ENCODE measurements around the gene GABARAPL1.
A peak's percentile ranks its signal among the peaks of the same experiment; 100 is the strongest.

Gene GABARAPL1

GRCh38 chr12:10211940-10212738 lies 538 bp upstream of the GABARAPL1 start (continued):
- TF ChIP-seq BCL11A (tag by site-specific recombination; IDR thresholded peaks at IDR 0.05; ENCODE audit: low read depth): peak; percentile 97
- TF ChIP-seq ZNF830 (tag by site-specific recombination; IDR thresholded peaks at IDR 0.05; ENCODE audit: low read depth): no peak
- no peak for TF ChIP-seq ZNF239 (tag by site-specific recombination; IDR thresholded peaks at IDR 0.05)
- TF ChIP-seq ZNF132 (tag by site-specific recombination; IDR thresholded peaks at IDR 0.05; ENCODE audit: borderline replicate concordance): no peak
- no peak for TF ChIP-seq ZNF837 (tag by site-specific recombination; IDR thresholded peaks at IDR 0.05)
- peak; percentile 95 for TF ChIP-seq SP7 (tag by site-specific recombination; IDR thresholded peaks at IDR 0.05)
- peak; percentile 79 for TF ChIP-seq ZBTB8A (tag by site-specific recombination; IDR thresholded peaks at IDR 0.05)
- TF ChIP-seq ZNF398 (tag by site-specific recombination; IDR thresholded peaks at IDR 0.05): peak; percentile 24; the same call in 1 of the 2 replicates
- TF ChIP-seq ZIC2 (tag by site-specific recombination; IDR thresholded peaks at IDR 0.05): no peak; the same call in 1 of the 2 replicates
- TF ChIP-seq ZNF521 (tag by site-specific recombination; IDR thresholded peaks at IDR 0.05): no peak
- TF ChIP-seq PRDM1 (tag by site-specific recombination; IDR thresholded peaks at IDR 0.05): peak; percentile 39; the same call in 1 of the 2 replicates
- TF ChIP-seq ZNF18 (tag by site-specific recombination; IDR thresholded peaks at IDR 0.05): no peak
- TF ChIP-seq ZNF26 (tag by site-specific recombination; IDR thresholded peaks at IDR 0.05): no peak
- no peak for TF ChIP-seq ZNF211 (tag by site-specific recombination; IDR thresholded peaks at IDR 0.05; ENCODE audit: low read depth)
- peak; percentile 98 for TF ChIP-seq ZBTB17 (tag by site-specific recombination; IDR thresholded peaks at IDR 0.05)
- TF ChIP-seq SALL2 (tag by site-specific recombination; IDR thresholded peaks at IDR 0.05; ENCODE audit: borderline replicate concordance): no peak
- TF ChIP-seq YY1 (tag by site-specific recombination; IDR thresholded peaks at IDR 0.05): no peak
- peak; percentile 90 for TF ChIP-seq TSHZ1 (tag by site-specific recombination; IDR thresholded peaks at IDR 0.05; ENCODE audit: borderline replicate concordance)
- no peak; the same call in 1 of the 2 replicates for TF ChIP-seq ZFHX2 (tag by site-specific recombination; conservative IDR thresholded peaks at IDR 0.05)
- no peak for TF ChIP-seq ZNF133 (tag by site-specific recombination; IDR thresholded peaks at IDR 0.05)
- TF ChIP-seq, protein P1, sequence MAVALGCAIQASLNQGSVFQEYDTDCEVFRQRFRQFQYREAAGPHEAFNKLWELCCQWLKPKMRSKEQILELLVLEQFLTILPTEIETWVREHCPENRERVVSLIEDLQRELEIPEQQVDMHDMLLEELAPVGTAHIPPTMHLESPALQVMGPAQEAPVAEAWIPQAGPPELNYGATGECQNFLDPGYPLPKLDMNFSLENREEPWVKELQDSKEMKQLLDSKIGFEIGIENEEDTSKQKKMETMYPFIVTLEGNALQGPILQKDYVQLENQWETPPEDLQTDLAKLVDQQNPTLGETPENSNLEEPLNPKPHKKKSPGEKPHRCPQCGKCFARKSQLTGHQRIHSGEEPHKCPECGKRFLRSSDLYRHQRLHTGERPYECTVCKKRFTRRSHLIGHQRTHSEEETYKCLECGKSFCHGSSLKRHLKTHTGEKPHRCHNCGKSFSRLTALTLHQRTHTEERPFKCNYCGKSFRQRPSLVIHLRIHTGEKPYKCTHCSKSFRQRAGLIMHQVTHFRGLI (tag by site-specific recombination; IDR thresholded peaks at IDR 0.05): 0 out of 2 replicates have a peak, but pooled peaks have one; percentile 12
- TF ChIP-seq ZBTB7A (tag by site-specific recombination; IDR thresholded peaks at IDR 0.05; ENCODE audit: low read depth): peak; percentile 81; the same call in 1 of the 2 replicates
- no peak for TF ChIP-seq MZF1 (tag by site-specific recombination; IDR thresholded peaks at IDR 0.05; ENCODE audit: borderline replicate concordance)
- 0 out of 2 replicates have a peak, but pooled peaks have one; percentile 5 for TF ChIP-seq ZNF654 (tag by site-specific recombination; IDR thresholded peaks at IDR 0.05; ENCODE audit: low read depth)
- peak; percentile 75 for TF ChIP-seq ZXDB (tag by site-specific recombination; IDR thresholded peaks at IDR 0.05)
- no peak for TF ChIP-seq ZNF624 (tag by site-specific recombination; IDR thresholded peaks at IDR 0.05)
- peak; percentile 89 for TF ChIP-seq INSM2 (tag by site-specific recombination; IDR thresholded peaks at IDR 0.05)
- peak; percentile 97 for TF ChIP-seq IKZF3 (tag by site-specific recombination; IDR thresholded peaks at IDR 0.05)

Measured in HEK293 (cell line).